IgD-negative memory B cell (primary cell): ENCODE measurements around the gene TUBGCP2. TPM values are rescaled to one million over a fixed set of nuclear protein-coding genes. Genes with fewer than 3 reads are reported as not detected.
"Not testable (repeated sequence)": the region's sequence is repeated elsewhere in the genome, so short reads cannot be mapped to it uniquely, and the experiment has no call there.

Experiments
- H3K27ac Mint-ChIP-seq, 3 donors: one replicate each; pipeline ENCODE4 v1.8.0; 2020 to 2022; ENCODE audit warnings: mild to moderate bottlenecking in 3 of 3, mixed read lengths in 3 of 3, moderate library complexity in 1 of 3
- H3K27me3 Mint-ChIP-seq: one replicate; pipeline ENCODE4 v1.8.0; 2021; ENCODE audit warnings: mixed read lengths
- H3K36me3 Mint-ChIP-seq: one replicate; pipeline ENCODE4 v1.8.0; 2020; ENCODE audit warnings: mild to moderate bottlenecking, mixed read lengths
- H3K4me1 Mint-ChIP-seq, 3 donors: one replicate each; pipeline ENCODE4 v1.8.0; 2020 to 2022; ENCODE audit warnings: mixed read lengths in 3 of 3, mild to moderate bottlenecking in 1 of 3
- H3K4me3 Mint-ChIP-seq, 4 donors: one replicate each; pipeline ENCODE4 v1.8.0; 2020 to 2022; ENCODE audit warnings: mild to moderate bottlenecking in 4 of 4, mixed read lengths in 4 of 4, moderate library complexity in 3 of 4
- H3K9me3 Mint-ChIP-seq, 3 donors: one replicate each; pipeline ENCODE4 v1.8.0; 2020 to 2021; ENCODE audit warnings: mixed read lengths in 3 of 3, mild to moderate bottlenecking in 1 of 3
- polyA plus RNA-seq: library from polyadenylated mRNA; unstranded; fragments of 300-500 nt; fragmentation: Illumina TruSeq; gene quantifications from one replicate; pipeline ENCODE4 v1.2.3, GENCODE V29; 2021

Gene TUBGCP2
- polyA plus RNA-seq, 1 donor from 2014 or later, result 32.1 TPM

- H3K27ac Mint-ChIP-seq, result peak overlapping the region in 2 of 3 donors; percentile 31 to 72
- H3K4me1 Mint-ChIP-seq, result peaks cover 9 to 19% (median 17%) of the 10 kb centered on the region in 3 donors
- no peaks in the 10 kb centered on the region for H3K9me3 Mint-ChIP-seq
- peak overlapping the region; percentile 84 to 93 (median 90) for H3K4me3 Mint-ChIP-seq
- no peaks in the 10 kb centered on the region for H3K36me3 Mint-ChIP-seq
- peaks cover 16% of the 10 kb centered on the region for H3K27me3 Mint-ChIP-seq
Observed at GRCh38 chr10:133241501-133242205, 67.0 kb downstream of the TUBGCP2 start.

- H3K4me3 Mint-ChIP-seq, result peak overlapping the region in 1 of 4 donors; percentile 23
- no peaks in the 10 kb centered on the region for H3K9me3 Mint-ChIP-seq
- no peaks in the 10 kb centered on the region for H3K36me3 Mint-ChIP-seq
- H3K4me1 Mint-ChIP-seq, result peaks cover 9 to 21% (median 17%) of the 10 kb centered on the region in 3 donors
- H3K27ac Mint-ChIP-seq, result no peak overlapping the region
- H3K27me3 Mint-ChIP-seq, result peaks cover 14% of the 10 kb centered on the region
Observed at GRCh38 chr10:133239990-133240389, 68.7 kb downstream of the TUBGCP2 start.

- H3K4me1 Mint-ChIP-seq, result peaks cover 9 to 23% (median 17%) of the 10 kb centered on the region in 3 donors
- peak overlapping the region in 1 of 4 donors; percentile 66 for H3K4me3 Mint-ChIP-seq
- H3K27me3 Mint-ChIP-seq, result peaks cover 17% of the 10 kb centered on the region
Observed at GRCh38 chr10:133238466-133238804, 70.2 kb downstream of the TUBGCP2 start.

GRCh38 chr10:133237588-133238465, 70.8 kb downstream of the TUBGCP2 start, which contains the start of gene VENTX:
TSS of gene VENTX (plus strand) at chr10:133237855. CDS start at chr10:133237915, 60 bp downstream.
- Mint-ChIP-seq H3K27me3 (peaks cover 17% of the 10 kb centered on the region), H3K4me1 (peaks cover 9 to 21% (median 17%) of the 10 kb centered on the region in 3 donors)

More at GRCh38 chr10:133238466-133238804, 70.2 kb downstream of the TUBGCP2 start:
- Mint-ChIP-seq H3K27ac (peak overlapping the region in 1 of 3 donors; percentile 84), H3K9me3 (no peaks in the 10 kb centered on the region), H3K36me3 (no peaks in the 10 kb centered on the region)

GRCh38 chr10:133237241-133237587, 71.5 kb downstream of the TUBGCP2 start:
- Mint-ChIP-seq H3K4me3 (peak overlapping the region in 2 of 4 donors; percentile 23 to 78), H3K36me3 (no peaks in the 10 kb centered on the region), H3K4me1 (peaks cover 9 to 21% (median 17%) of the 10 kb centered on the region in 3 donors), H3K27ac (no peak overlapping the region), H3K27me3 (peaks cover 17% of the 10 kb centered on the region), H3K9me3 (no peaks in the 10 kb centered on the region)

More at GRCh38 chr10:133237588-133238465, 70.8 kb downstream of the TUBGCP2 start, which contains the start of gene VENTX:
- H3K36me3 Mint-ChIP-seq, result no peaks in the 10 kb centered on the region
- H3K9me3 Mint-ChIP-seq, result no peaks in the 10 kb centered on the region
- H3K27ac Mint-ChIP-seq, result peak within 1 kb of the TSS in 1 of 3 donors; percentile 84
- H3K4me3 Mint-ChIP-seq, result peak within 1 kb of the TSS in 3 of 4 donors; percentile 23 to 78 (median 66)

GRCh38 chr10:133236401-133237240, 72.1 kb downstream of the TUBGCP2 start:
- Mint-ChIP-seq H3K27ac (no peak overlapping the region), H3K27me3 (peaks cover 22% of the 10 kb centered on the region), H3K36me3 (no peaks in the 10 kb centered on the region), H3K4me3 (no peak overlapping the region), H3K4me1 (peaks cover 6 to 17% (median 15%) of the 10 kb centered on the region in 3 donors), H3K9me3 (no peaks in the 10 kb centered on the region)

GRCh38 chr10:133235932-133236331, 72.7 kb downstream of the TUBGCP2 start:
- peak overlapping the region; percentile 48 to 89 (median 68) for H3K4me3 Mint-ChIP-seq
- H3K27me3 Mint-ChIP-seq, result peaks cover 25% of the 10 kb centered on the region
- H3K27ac Mint-ChIP-seq, result no peak overlapping the region
- no peaks in the 10 kb centered on the region for H3K9me3 Mint-ChIP-seq
- H3K36me3 Mint-ChIP-seq, result no peaks in the 10 kb centered on the region
- peaks cover 4 to 14% (median 11%) of the 10 kb centered on the region in 3 donors for H3K4me1 Mint-ChIP-seq

GRCh38 chr10:133235265-133235855, 73.3 kb downstream of the TUBGCP2 start:
- Mint-ChIP-seq H3K27ac (no peak overlapping the region), H3K36me3 (no peaks in the 10 kb centered on the region), H3K4me1 (peaks cover 0 to 10% (median 6%) of the 10 kb centered on the region in 3 donors), H3K27me3 (peaks cover 25% of the 10 kb centered on the region), H3K9me3 (no peaks in the 10 kb centered on the region), H3K4me3 (peak overlapping the region; percentile 46 to 89 (median 74))

GRCh38 chr10:133234796-133235195, 73.9 kb downstream of the TUBGCP2 start:
- H3K4me3 Mint-ChIP-seq, result peak overlapping the region; percentile 37 to 75 (median 54)
- peaks cover 25% of the 10 kb centered on the region for H3K27me3 Mint-ChIP-seq

GRCh38 chr10:133231946-133232574, 76.6 kb downstream of the TUBGCP2 start:
- Mint-ChIP-seq H3K4me3 (peak overlapping the region in 1 of 4 donors; percentile 53), H3K27me3 (peaks cover 27% of the 10 kb centered on the region), H3K27ac (no peak overlapping the region), H3K4me1 (peaks cover 0 to 9% (median 7%) of the 10 kb centered on the region in 3 donors), H3K9me3 (peaks cover 0 to 4% (median 0%) of the 10 kb centered on the region in 3 donors), H3K36me3 (no peaks in the 10 kb centered on the region)

More at GRCh38 chr10:133234796-133235195, 73.9 kb downstream of the TUBGCP2 start:
- not testable (repeated sequence) for H3K27ac Mint-ChIP-seq, H3K9me3 Mint-ChIP-seq, H3K36me3 Mint-ChIP-seq, H3K4me1 Mint-ChIP-seq

- H3K27me3 Mint-ChIP-seq, result peaks cover 32% of the 10 kb centered on the region
- no peaks in the 10 kb centered on the region for H3K36me3 Mint-ChIP-seq
- no peak overlapping the region for H3K27ac Mint-ChIP-seq
- H3K9me3 Mint-ChIP-seq, result peaks cover 0 to 4% (median 0%) of the 10 kb centered on the region in 3 donors
- H3K4me3 Mint-ChIP-seq, result peak overlapping the region in 2 of 4 donors; percentile 61 to 81
- peaks cover 0 to 9% (median 8%) of the 10 kb centered on the region in 3 donors for H3K4me1 Mint-ChIP-seq
Observed at GRCh38 chr10:133231244-133231945, 77.3 kb downstream of the TUBGCP2 start.

- no peaks in the 10 kb centered on the region for H3K36me3 Mint-ChIP-seq
- H3K27me3 Mint-ChIP-seq, result peaks cover 37% of the 10 kb centered on the region
- peaks cover 0 to 16% (median 12%) of the 10 kb centered on the region in 3 donors for H3K4me1 Mint-ChIP-seq
- H3K27ac Mint-ChIP-seq, result no peak overlapping the region
- peak overlapping the region in 1 of 4 donors; percentile 57 for H3K4me3 Mint-ChIP-seq
- H3K9me3 Mint-ChIP-seq, result peaks cover 0 to 4% (median 0%) of the 10 kb centered on the region in 3 donors
Observed at GRCh38 chr10:133230387-133231195, 78.1 kb downstream of the TUBGCP2 start.
